CD8-positive, alpha-beta memory T cell (primary cell): ENCODE data around the gene TMEM37. TPM values are rescaled to one million over a fixed set of nuclear protein-coding genes. Genes with fewer than 3 reads are reported as not detected.

Experiments used
- CTCF ChIA-PET: fragments of 350-600 bp; sonication (Branson Sonifier 250); formaldehyde crosslinking; loops from one replicate; lab custom pipeline; 2021; ENCODE audit warnings: antibody characterized with exemption; lab: Charles Lee
- POLR2A ChIA-PET: fragments of 350-600 bp; sonication (Branson Sonifier 250); formaldehyde crosslinking; loops from one replicate; lab custom pipeline; 2021; ENCODE audit warnings: antibody characterized with exemption; lab: Charles Lee
- DNase-seq, 5 donors: peaks; one replicate each; pipeline versions ENCODE4 v3.0.0 to v3.0.0-alpha.2; 2020 to 2022; ENCODE audit warnings: mixed read lengths in 1 of 5
- H3K27ac ChIP-seq: one replicate; pipeline ENCODE4 v1.7.0; 2013; ENCODE audit warnings: low read depth, mild to moderate bottlenecking, low read length, moderate library complexity
- H3K27me3 ChIP-seq: 2 replicates; pipeline ENCODE4 v1.7.0; 2013; ENCODE audit warnings: low read length, mild to moderate bottlenecking; ENCODE audit not compliant: insufficient read depth, poor library complexity, severe bottlenecking
- H3K36me3 ChIP-seq: 2 replicates; pipeline ENCODE4 v1.7.0; 2013; ENCODE audit warnings: mild to moderate bottlenecking, low read length, moderate library complexity; ENCODE audit not compliant: insufficient read depth
- H3K4me1 ChIP-seq: 2 replicates; pipeline ENCODE4 v1.7.0; 2013; ENCODE audit warnings: mild to moderate bottlenecking, low read length, moderate library complexity; ENCODE audit not compliant: insufficient read depth
- H3K4me3 ChIP-seq: 2 replicates; pipeline ENCODE4 v1.7.0; 2013; ENCODE audit warnings: mild to moderate bottlenecking, low read length
- H3K9me3 ChIP-seq: 2 replicates; pipeline ENCODE4 v1.7.0; 2013; ENCODE audit warnings: mild to moderate bottlenecking, low read length
- H3K27ac Mint-ChIP-seq, 8 donors: one replicate each; pipeline ENCODE4 v1.8.0; 2020 to 2021; ENCODE audit warnings: mixed read lengths in 8 of 8, mild to moderate bottlenecking in 6 of 8, inconsistent platforms in 3 of 8, moderate library complexity in 3 of 8
- H3K27me3 Mint-ChIP-seq, 2 donors: one replicate each; pipeline ENCODE4 v1.8.0; 2020 to 2021; ENCODE audit warnings: mixed read lengths in 2 of 2, mild to moderate bottlenecking in 1 of 2, moderate library complexity in 1 of 2
- H3K36me3 Mint-ChIP-seq, 3 donors: one replicate each; pipeline ENCODE4 v1.8.0; 2020 to 2021; ENCODE audit warnings: mixed read lengths in 3 of 3, inconsistent platforms in 1 of 3, mild to moderate bottlenecking in 1 of 3
- H3K4me1 Mint-ChIP-seq, 3 donors: one replicate each; pipeline ENCODE4 v1.8.0; 2020 to 2021; ENCODE audit warnings: mixed read lengths in 3 of 3, inconsistent platforms in 1 of 3, mild to moderate bottlenecking in 1 of 3
- H3K4me3 Mint-ChIP-seq, 7 donors: one replicate each; pipeline ENCODE4 v1.8.0; 2020 to 2021; ENCODE audit warnings: mixed read lengths in 7 of 7, mild to moderate bottlenecking in 6 of 7, moderate library complexity in 4 of 7, inconsistent platforms in 2 of 7
- H3K9me3 Mint-ChIP-seq, 5 donors: one replicate each; pipeline ENCODE4 v1.8.0; 2020 to 2022; ENCODE audit warnings: mixed read lengths in 5 of 5, mild to moderate bottlenecking in 3 of 5, moderate library complexity in 2 of 5, inconsistent platforms in 1 of 5
- polyA plus RNA-seq: library from polyadenylated mRNA; unstranded; fragments of 300-500 nt; fragmentation: Illumina TruSeq; gene quantifications from one replicate; pipeline ENCODE4 v1.2.3, GENCODE V29; 2021
- total RNA-seq, 2 experiments: library from RNA; stranded (reverse); gene quantifications; one replicate each; pipeline ENCODE4 v1.2.3, GENCODE V29; 2021

The TMEM37 gene
- total and polyA plus RNA-seq, 3 experiments from 2014 or later = not detected

- H3K27me3 ChIP-seq = no peaks in the 10 kb centered on the region
- peaks cover 8 to 39% of the 10 kb centered on the region in 2 donors for H3K27me3 Mint-ChIP-seq
- DNase-seq = no peak
- H3K9me3 ChIP-seq = no peaks in the 10 kb centered on the region
- H3K36me3 Mint-ChIP-seq = no peaks in the 10 kb centered on the region
- no peak overlapping the region for H3K4me3 Mint-ChIP-seq
- H3K4me3 ChIP-seq = no peak overlapping the region
- ChIA-PET CTCF (interaction anchor here (1.5 kb wide), 1 partner anchor 9 kb away, joined by 3 read pairs; no protein-coding TSS in a partner anchor), POLR2A (no interaction called here)
- no peaks in the 10 kb centered on the region for H3K9me3 Mint-ChIP-seq
- no peak overlapping the region for H3K27ac Mint-ChIP-seq
- no peaks in the 10 kb centered on the region for H3K4me1 ChIP-seq
- H3K27ac ChIP-seq = no peak overlapping the region
- no peaks in the 10 kb centered on the region for H3K36me3 ChIP-seq
- H3K4me1 Mint-ChIP-seq = no peaks in the 10 kb centered on the region
Observed at GRCh38 chr2:119451336-119452050, 19.8 kb downstream of the TMEM37 start.

GRCh38 chr2:119453972-119454593 lies 22.4 kb downstream of the TMEM37 start:
- Histone ChIP-seq H3K27ac (no peak overlapping the region), H3K9me3 (no peaks in the 10 kb centered on the region), H3K4me1 (no peaks in the 10 kb centered on the region), H3K36me3 (no peaks in the 10 kb centered on the region), H3K4me3 (no peak overlapping the region), H3K27me3 (no peaks in the 10 kb centered on the region)
- H3K9me3 Mint-ChIP-seq = no peaks in the 10 kb centered on the region
- H3K4me1 Mint-ChIP-seq = no peaks in the 10 kb centered on the region
- CTCF ChIA-PET = no interaction called here
- no peak overlapping the region for H3K4me3 Mint-ChIP-seq
- DNase-seq = no peak
- no peak overlapping the region for H3K27ac Mint-ChIP-seq
- POLR2A ChIA-PET = no interaction called here
- no peaks in the 10 kb centered on the region for H3K36me3 Mint-ChIP-seq
- peaks cover 0 to 23% of the 10 kb centered on the region in 2 donors for H3K27me3 Mint-ChIP-seq

DNA sequence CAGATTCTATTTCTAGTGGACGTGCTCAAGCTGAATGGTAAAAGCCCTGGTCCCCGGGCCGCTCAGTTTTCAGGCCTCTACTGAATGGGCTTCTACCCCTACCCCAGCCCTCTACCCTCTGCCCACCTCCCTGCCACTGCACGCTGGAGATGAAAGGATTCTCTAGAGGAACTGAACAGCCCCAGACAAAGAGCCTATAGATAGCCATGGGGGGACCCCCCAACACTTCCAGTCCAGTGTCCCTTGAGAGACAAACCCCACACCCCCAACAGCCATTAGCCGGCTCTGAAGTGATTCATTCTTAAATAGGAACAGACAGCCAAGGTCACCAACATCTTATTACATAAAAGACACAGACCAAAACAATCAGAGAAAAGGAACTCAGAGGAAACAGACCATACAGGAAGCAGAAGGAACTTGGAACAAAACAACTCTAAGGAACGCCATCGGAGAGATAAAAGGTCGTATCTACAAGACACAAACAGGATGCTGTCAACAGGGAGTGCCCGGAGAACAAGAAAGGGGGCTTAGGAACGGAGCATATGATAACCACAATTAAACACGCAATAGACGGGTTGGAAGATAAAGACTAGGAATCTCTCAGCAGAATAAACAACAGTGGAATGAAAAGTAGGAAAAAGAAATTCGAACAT lies 23.5 kb downstream of the TMEM37 start:
- DNase-seq = no peak
- Histone ChIP-seq H3K36me3 (no peaks in the 10 kb centered on the region), H3K4me1 (no peaks in the 10 kb centered on the region), H3K27ac (no peak overlapping the region), H3K27me3 (no peaks in the 10 kb centered on the region), H3K4me3 (no peak overlapping the region), H3K9me3 (no peaks in the 10 kb centered on the region)
- Mint-ChIP-seq H3K4me1 (no peaks in the 10 kb centered on the region), H3K27me3 (peaks cover 3 to 23% of the 10 kb centered on the region in 2 donors), H3K27ac (no peak overlapping the region), H3K4me3 (no peak overlapping the region), H3K36me3 (no peaks in the 10 kb centered on the region), H3K9me3 (no peaks in the 10 kb centered on the region)
- CTCF ChIA-PET = no interaction called here
- POLR2A ChIA-PET = no interaction called here

DNA sequence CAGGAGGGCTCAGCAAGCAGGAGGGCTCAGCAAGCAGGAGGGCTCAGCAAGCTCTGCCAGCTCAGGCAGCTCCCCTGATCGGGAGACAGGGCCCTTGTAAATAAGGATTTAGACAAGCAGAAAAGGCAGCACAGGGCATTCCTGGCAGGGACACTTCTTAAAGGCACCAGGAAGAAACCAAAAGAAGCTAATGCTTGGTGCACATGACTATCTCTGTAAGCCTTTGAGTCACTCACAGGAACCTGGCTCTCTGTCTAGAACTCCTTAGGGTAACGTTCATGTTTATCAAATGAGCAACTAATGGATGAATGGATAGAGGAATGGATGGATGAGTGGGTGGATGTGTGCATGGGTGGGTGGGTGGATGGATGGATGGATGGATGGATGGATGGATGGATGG lies 28.4 kb downstream of the TMEM37 start:
- Mint-ChIP-seq H3K27me3 (peaks cover 3 to 7% of the 10 kb centered on the region in 2 donors), H3K4me1 (no peaks in the 10 kb centered on the region), H3K36me3 (no peaks in the 10 kb centered on the region), H3K27ac (peak overlapping the region in 1 of 8 donors; percentile 80), H3K9me3 (no peaks in the 10 kb centered on the region), H3K4me3 (no peak overlapping the region)
- ChIA-PET CTCF (no interaction called here), POLR2A (no interaction called here)
- DNase-seq = no peak
- no peak overlapping the region for H3K4me3 ChIP-seq
- no peaks in the 10 kb centered on the region for H3K4me1 ChIP-seq
- H3K27me3 ChIP-seq = no peaks in the 10 kb centered on the region
- H3K36me3 ChIP-seq = no peaks in the 10 kb centered on the region
- H3K9me3 ChIP-seq = no peaks in the 10 kb centered on the region
- no peak overlapping the region for H3K27ac ChIP-seq

DNA sequence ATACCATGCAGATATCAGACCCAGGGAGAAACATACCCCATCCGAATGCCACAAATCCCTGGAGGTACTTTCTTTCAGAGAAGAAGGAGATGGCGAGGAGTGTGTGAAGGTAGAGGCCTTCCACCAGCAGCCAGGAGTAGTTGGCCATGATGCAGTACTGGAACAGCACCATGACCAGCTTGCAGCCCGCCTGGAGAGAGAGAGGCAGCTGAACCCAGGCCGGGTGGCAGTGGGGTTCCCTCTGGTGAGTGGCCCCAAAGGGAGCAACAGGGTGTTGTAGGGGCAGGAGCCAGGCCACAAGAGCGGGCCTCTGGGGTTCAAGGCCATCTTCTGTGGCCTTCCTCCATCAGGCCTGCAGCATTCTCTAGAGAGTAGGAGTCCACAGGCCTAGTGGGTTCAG lies 30.2 kb downstream of the TMEM37 start:
- Mint-ChIP-seq H3K4me3 (no peak overlapping the region), H3K36me3 (no peaks in the 10 kb centered on the region), H3K9me3 (no peaks in the 10 kb centered on the region), H3K27me3 (peaks cover 2 to 3% of the 10 kb centered on the region in 2 donors), H3K27ac (no peak overlapping the region), H3K4me1 (no peaks in the 10 kb centered on the region)
- Histone ChIP-seq H3K4me1 (no peaks in the 10 kb centered on the region), H3K27me3 (no peaks in the 10 kb centered on the region), H3K4me3 (no peak overlapping the region), H3K27ac (no peak overlapping the region), H3K36me3 (no peaks in the 10 kb centered on the region), H3K9me3 (no peaks in the 10 kb centered on the region)
- DNase-seq = no peak
- ChIA-PET CTCF (no interaction called here), POLR2A (no interaction called here)

DNA sequence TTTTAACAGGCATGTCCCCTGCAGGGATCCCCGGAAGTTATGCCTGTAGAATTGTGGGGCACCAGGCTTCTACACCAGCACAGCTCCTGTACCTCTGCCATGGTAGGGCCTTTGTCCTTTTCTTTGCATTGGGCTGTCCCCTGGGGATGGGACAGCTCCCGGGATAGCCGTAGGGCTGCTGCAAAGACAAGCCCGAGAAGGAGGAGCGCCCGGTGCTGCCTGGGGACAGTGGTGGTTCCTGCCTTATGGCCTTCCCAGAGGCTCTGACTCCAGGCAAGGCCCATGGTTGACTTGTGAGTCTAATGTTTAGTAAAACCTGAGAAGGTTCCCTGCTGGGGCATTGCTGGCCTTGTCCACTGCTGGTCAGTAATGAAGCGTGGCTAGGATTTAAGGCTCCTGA lies 30.9 kb downstream of the TMEM37 start:
- Mint-ChIP-seq H3K27me3 (peaks cover 2 to 3% of the 10 kb centered on the region in 2 donors), H3K27ac (no peak overlapping the region), H3K4me3 (no peak overlapping the region), H3K36me3 (no peaks in the 10 kb centered on the region), H3K4me1 (no peaks in the 10 kb centered on the region), H3K9me3 (no peaks in the 10 kb centered on the region)
- ChIA-PET CTCF (no interaction called here), POLR2A (no interaction called here)
- Histone ChIP-seq H3K9me3 (no peaks in the 10 kb centered on the region), H3K4me3 (no peak overlapping the region), H3K27me3 (no peaks in the 10 kb centered on the region), H3K36me3 (no peaks in the 10 kb centered on the region), H3K4me1 (no peaks in the 10 kb centered on the region), H3K27ac (no peak overlapping the region)
- DNase-seq = no peak

DNA sequence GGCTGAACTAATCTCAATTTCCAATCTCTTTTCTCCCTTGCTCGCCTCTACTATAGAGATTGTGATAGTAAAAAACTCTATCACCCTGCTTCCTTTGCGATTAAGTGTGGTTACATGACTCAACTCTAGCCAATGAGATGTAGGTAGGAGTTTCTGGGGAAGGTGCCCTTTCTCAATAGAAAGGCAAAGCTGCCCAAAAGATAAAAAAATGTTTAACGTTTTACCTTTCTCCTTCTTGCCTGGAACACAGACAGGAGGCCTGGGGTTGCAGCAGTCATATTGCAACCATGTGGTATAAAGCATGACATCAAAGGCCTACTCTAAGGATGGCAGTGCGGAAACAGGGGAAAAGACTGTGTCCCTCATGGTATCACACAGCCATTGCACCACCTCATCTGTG lies 31.5 kb downstream of the TMEM37 start:
- no peak for DNase-seq

GRCh38 chr2:119463990-119464389 lies 32.3 kb downstream of the TMEM37 start:
- Histone ChIP-seq H3K9me3 (no peaks in the 10 kb centered on the region), H3K27ac (no peak overlapping the region), H3K36me3 (no peaks in the 10 kb centered on the region), H3K27me3 (no peaks in the 10 kb centered on the region), H3K4me3 (no peak overlapping the region), H3K4me1 (no peaks in the 10 kb centered on the region)
- H3K4me3 Mint-ChIP-seq = no peak overlapping the region
- CTCF ChIA-PET = no interaction called here
- DNase-seq = no peak
- no peaks in the 10 kb centered on the region for H3K4me1 Mint-ChIP-seq
- H3K36me3 Mint-ChIP-seq = no peaks in the 10 kb centered on the region
- no peak overlapping the region for H3K27ac Mint-ChIP-seq
- POLR2A ChIA-PET = no interaction called here
- H3K9me3 Mint-ChIP-seq = no peaks in the 10 kb centered on the region
- peaks cover 3 to 6% of the 10 kb centered on the region in 2 donors for H3K27me3 Mint-ChIP-seq

More for the DNA sequence above, 31.5 kb downstream of the TMEM37 start:
- H3K27me3 ChIP-seq = no peaks in the 10 kb centered on the region
- Mint-ChIP-seq H3K4me3 (no peak overlapping the region), H3K36me3 (no peaks in the 10 kb centered on the region), H3K4me1 (no peaks in the 10 kb centered on the region), H3K27ac (no peak overlapping the region), H3K9me3 (no peaks in the 10 kb centered on the region), H3K27me3 (peaks cover 2 to 3% of the 10 kb centered on the region in 2 donors)
- H3K9me3 ChIP-seq = no peaks in the 10 kb centered on the region
- no peaks in the 10 kb centered on the region for H3K36me3 ChIP-seq
- no peak overlapping the region for H3K27ac ChIP-seq
- POLR2A ChIA-PET = no interaction called here
- H3K4me3 ChIP-seq = no peak overlapping the region
- no peaks in the 10 kb centered on the region for H3K4me1 ChIP-seq
- CTCF ChIA-PET = no interaction called here
